GM10266 (cell line): ENCODE results near the gene HCAR3.

Experiments
- DNase-seq: peaks from one replicate; pipeline ENCODE4 v3.0.0; 2012; ENCODE audit errors: extremely low spot score
- CTCF ChIP-seq: IDR thresholded peaks from 2 replicates; pipeline ENCODE4 v1.5.1; 2012; ENCODE audit warnings: mild to moderate bottlenecking, low read depth; ENCODE audit not compliant: control insufficient read depth, insufficient read depth; ENCODE audit errors: missing control alignments

The HCAR3 gene

GRCh38 chr12:122668268-122668667, 48.3 kb downstream of the HCAR3 start:
- TF ChIP-seq CTCF, result no peak
- no peak for DNase-seq

GRCh38 chr12:122665759-122666158, 50.9 kb downstream of the HCAR3 start:
- TF ChIP-seq CTCF, result no peak
- DNase-seq, result no peak

GRCh38 chr12:122665349-122665748, 51.3 kb downstream of the HCAR3 start:
- DNase-seq, result no peak

More at GRCh38 chr12:122665349-122665748, 51.3 kb downstream of the HCAR3 start:
- no peak for TF ChIP-seq CTCF
